ENCODE results near the gene SOBP.

Gene SOBP

GRCh38 chr6:107698146-107698545, 208.2 kb downstream of the SOBP start:
- TF ChIP-seq ZFX (IDR thresholded peaks at IDR 0.05; ENCODE audit: borderline replicate concordance) (no peak), CTCF (IDR thresholded peaks at IDR 0.05) (no peak)
- H3K27ac ChIP-seq = no peak overlapping the region

GRCh38 chr6:107699254-107699653, 209.3 kb downstream of the SOBP start:
- no peak overlapping the region for H3K27ac ChIP-seq
- no peak for TF ChIP-seq ZFX (IDR thresholded peaks at IDR 0.05; ENCODE audit: borderline replicate concordance)
- no peak for TF ChIP-seq CTCF (IDR thresholded peaks at IDR 0.05)

- TF ChIP-seq CTCF (IDR thresholded peaks at IDR 0.05) = no peak
- TF ChIP-seq ZFX (IDR thresholded peaks at IDR 0.05; ENCODE audit: borderline replicate concordance) = no peak
- no peak overlapping the region for H3K27ac ChIP-seq
These were observed 209.9 kb downstream of the SOBP start for GRCh38 chr6:107699697-107700325.

GRCh38 chr6:107703606-107704005, 213.7 kb downstream of the SOBP start:
- H3K27ac ChIP-seq = no peak overlapping the region
- TF ChIP-seq ZFX (IDR thresholded peaks at IDR 0.05; ENCODE audit: borderline replicate concordance) (no peak), CTCF (IDR thresholded peaks at IDR 0.05) (no peak)

- peak; percentile 93 for TF ChIP-seq CTCF (IDR thresholded peaks at IDR 0.05)
- TF ChIP-seq ZFX (IDR thresholded peaks at IDR 0.05; ENCODE audit: borderline replicate concordance) = no peak
- no peak overlapping the region for H3K27ac ChIP-seq
These were observed 214.6 kb downstream of the SOBP start for GRCh38 chr6:107704347-107705013.

- H3K27ac ChIP-seq = no peak overlapping the region
- TF ChIP-seq ZFX (IDR thresholded peaks at IDR 0.05; ENCODE audit: borderline replicate concordance) (no peak), CTCF (IDR thresholded peaks at IDR 0.05) (no peak)
These were observed 216.7 kb downstream of the SOBP start for GRCh38 chr6:107706516-107707115.

Measured in 22Rv1 (cell line).